Panc1 (cell line): Measurements from ENCODE around the gene NKAIN2. TPM values are rescaled to one million over a fixed set of nuclear protein-coding genes. Genes with fewer than 3 reads are reported as not detected.

Experiments
- ATAC-seq: fragments of 200-7000 bp; cut with Tn5 transposase; 2 replicates; pipeline ENCODE4 v1.9.1; 2020; ENCODE audit warnings: mild to moderate bottlenecking, moderate library complexity
- BruUV-seq: library from RNA; stranded (reverse); fragments of 400-500 nt; replicated peaks from 2 replicates; lab custom pipeline; 2021; lab: Mats Ljungman, UMichigan
- CTCF ChIA-PET: fragments of 300-600 bp; sonication (Branson Sonifier 250); formaldehyde crosslinking; loops from one replicate; lab custom pipeline; 2022; ENCODE audit warnings: antibody characterized with exemption; lab: Charles Lee
- POLR2A ChIA-PET: fragments of 300-600 bp; sonication (Branson Sonifier 250); formaldehyde crosslinking; loops from one replicate; lab custom pipeline; 2022; ENCODE audit warnings: antibody characterized with exemption; lab: Charles Lee
- DNase-seq: peaks from one replicate; pipeline ENCODE4 v3.0.0-alpha.2; 2010; ENCODE audit warnings: low read depth, low spot score
- H3K27ac ChIP-seq: 2 replicates; pipeline ENCODE4 v1.5.1; 2011; ENCODE audit warnings: mild to moderate bottlenecking, low read length, inconsistent platforms
- H3K27me3 ChIP-seq: fragments of 200-500 bp; sonication (Bioruptor generic); 2 replicates; pipeline ENCODE4 v1.6.0; 2014; ENCODE audit warnings: low read length, inconsistent platforms; ENCODE audit not compliant: control insufficient read depth, insufficient read depth
- H3K36me3 ChIP-seq: fragments of 200-500 bp; sonication (Bioruptor generic); 2 replicates; pipeline ENCODE4 v1.5.1; 2014; ENCODE audit warnings: inconsistent platforms, mild to moderate bottlenecking, low read length, moderate library complexity; ENCODE audit not compliant: control insufficient read depth, insufficient read depth
- H3K4me1 ChIP-seq: 2 replicates; pipeline ENCODE4 v1.5.1; 2011; ENCODE audit warnings: inconsistent platforms, mild to moderate bottlenecking, low read length, moderate library complexity; ENCODE audit not compliant: control insufficient read depth, insufficient read depth
- H3K4me3 ChIP-seq, 2 experiments: 2 replicates each; pipeline ENCODE4 v1.5.1; 2011 to 2012; ENCODE audit warnings: low read depth in 2 of 2, low read length in 2 of 2, mild to moderate bottlenecking in 2 of 2, inconsistent platforms in 1 of 2, moderate library complexity in 1 of 2
- H3K9me3 ChIP-seq: fragments of 200-500 bp; sonication (Bioruptor generic); 2 replicates; pipeline ENCODE4 v1.5.1; 2014; ENCODE audit warnings: low read depth, mild to moderate bottlenecking, inconsistent platforms, low read length, moderate library complexity; ENCODE audit not compliant: control insufficient read depth, insufficient read depth
- CTCF ChIP-seq: fragments of 450-650 bp; IDR thresholded peaks from 2 replicates; pipeline ENCODE4 v1.5.1; 2017; ENCODE audit warnings: mild to moderate bottlenecking
- POLR2AphosphoS5 ChIP-seq: IDR thresholded peaks from 2 replicates; pipeline ENCODE4 v1.6.1; 2012; ENCODE audit warnings: mild to moderate bottlenecking, low read depth, low read length, moderate library complexity
- REST ChIP-seq, 2 experiments: IDR thresholded peaks; 2 replicates each; pipeline ENCODE4 v1.6.1; 2011 to 2012; ENCODE audit warnings: low read depth in 2 of 2, control low read depth in 1 of 2, low read length in 1 of 2, mild to moderate bottlenecking in 1 of 2, moderate library complexity in 1 of 2; ENCODE audit not compliant: insufficient read depth in 1 of 2
- SIN3A ChIP-seq: IDR thresholded peaks from 2 replicates; pipeline ENCODE4 v1.6.1; 2012; ENCODE audit warnings: low read depth, mild to moderate bottlenecking, low read length, moderate library complexity, borderline replicate concordance; ENCODE audit not compliant: insufficient read depth
- TCF7L2 ChIP-seq: IDR thresholded peaks from 2 replicates; pipeline ENCODE4 v1.6.1; 2011; ENCODE audit warnings: mild to moderate bottlenecking, low read depth, low read length, inconsistent platforms
- in situ Hi-C: cut with HindIII; loops from 2 replicates; pipeline ENCODE4 v1.10.0; 2016; ENCODE audit warnings: low sequenced_read_pairs, low pct_unique_long_range_greater_than_20kb
- intact Hi-C: fragments of 100-400 bp; cut with micrococcal nuclease; formaldehyde crosslinking; loops from one replicate; pipeline ENCODE4 v1.10.0; 2022; ENCODE audit not compliant: unreplicated experiment
- total RNA-seq: library from RNA; stranded (reverse); gene quantifications from one replicate; pipeline ENCODE4 v1.2.1, GENCODE V29; 2021; ENCODE audit not compliant: unreplicated experiment

NKAIN2 gene
- total RNA-seq, 1 experiment from 2014 or later = 2.6 TPM

- Histone ChIP-seq H3K27me3 (no peaks in the 10 kb centered on the region), H3K36me3 (no peaks in the 10 kb centered on the region), H3K9me3 (peaks cover 30% of the 10 kb centered on the region), H3K27ac (no peak overlapping the region), H3K4me3 (no peak overlapping the region), H3K4me1 (no peaks in the 10 kb centered on the region)
- no TSS peak for BruUV-seq
- no peak for ATAC-seq
- intact Hi-C loops = no loop called here
- POLR2A ChIA-PET = no interaction called here
- TF ChIP-seq SIN3A (no peak), CTCF (no peak), POLR2AphosphoS5 (no peak), REST (IDR thresholded peaks at IDR 0.05; ENCODE audit: insufficient read depth in 1 of 2, low read depth in 2 of 2, low read length in 1 of 2) (no peak), TCF7L2 (no peak)
- CTCF ChIA-PET = no interaction called here
- in situ Hi-C loops = no loop called here
- no peak for DNase-seq
Observed at GRCh38 chr6:124783344-124783743, 979.7 kb downstream of the NKAIN2 start.

GRCh38 chr6:124791156-124791555 is 987.5 kb downstream of the NKAIN2 start:
- H3K9me3 ChIP-seq = peaks cover 47% of the 10 kb centered on the region
- no peak for DNase-seq
- H3K4me1 ChIP-seq = no peaks in the 10 kb centered on the region
- no peak for ATAC-seq
- in situ Hi-C loops (no loop called here), intact Hi-C loops (loop anchor here (10.0 kb wide), 2 partner anchors 256 to 456 kb away; no protein-coding TSS in a partner anchor)
- POLR2A ChIA-PET = no interaction called here
- no TSS peak for BruUV-seq
- CTCF ChIA-PET = no interaction called here
- H3K36me3 ChIP-seq = no peaks in the 10 kb centered on the region
- H3K27ac ChIP-seq = peak overlapping the region; percentile 73; the same call in 1 of the 2 replicates
- no peak overlapping the region for H3K4me3 ChIP-seq
- no peaks in the 10 kb centered on the region for H3K27me3 ChIP-seq
- TF ChIP-seq SIN3A (no peak), POLR2AphosphoS5 (no peak)

GRCh38 chr6:124792386-124792785 is 988.7 kb downstream of the NKAIN2 start:
- in situ Hi-C loops = no loop called here

More at GRCh38 chr6:124792386-124792785, 988.7 kb downstream of the NKAIN2 start:
- H3K4me3 ChIP-seq = no peak overlapping the region
- no TSS peak for BruUV-seq
- H3K27ac ChIP-seq = peak overlapping the region; percentile 70; the same call in 1 of the 2 replicates
- intact Hi-C loops = loop anchor here (10.0 kb wide), 2 partner anchors 258 to 458 kb away; no protein-coding TSS in a partner anchor
- CTCF ChIA-PET = no interaction called here
- no peak for ATAC-seq
- no peaks in the 10 kb centered on the region for H3K4me1 ChIP-seq
- H3K27me3 ChIP-seq = no peaks in the 10 kb centered on the region
- POLR2A ChIA-PET = no interaction called here
- peaks cover 36% of the 10 kb centered on the region for H3K9me3 ChIP-seq
- DNase-seq = no peak
- no peaks in the 10 kb centered on the region for H3K36me3 ChIP-seq
- TF ChIP-seq TCF7L2 (no peak), REST (IDR thresholded peaks at IDR 0.05; ENCODE audit: insufficient read depth in 1 of 2, low read depth in 2 of 2, low read length in 1 of 2) (no peak), POLR2AphosphoS5 (no peak), SIN3A (no peak), CTCF (no peak)
